ENCODE results near the gene MACROD1.
"Not testable (repeated sequence)": the region's sequence is repeated elsewhere in the genome, so short reads cannot be mapped to it uniquely, and the experiment has no call there.

Gene MACROD1

DNA sequence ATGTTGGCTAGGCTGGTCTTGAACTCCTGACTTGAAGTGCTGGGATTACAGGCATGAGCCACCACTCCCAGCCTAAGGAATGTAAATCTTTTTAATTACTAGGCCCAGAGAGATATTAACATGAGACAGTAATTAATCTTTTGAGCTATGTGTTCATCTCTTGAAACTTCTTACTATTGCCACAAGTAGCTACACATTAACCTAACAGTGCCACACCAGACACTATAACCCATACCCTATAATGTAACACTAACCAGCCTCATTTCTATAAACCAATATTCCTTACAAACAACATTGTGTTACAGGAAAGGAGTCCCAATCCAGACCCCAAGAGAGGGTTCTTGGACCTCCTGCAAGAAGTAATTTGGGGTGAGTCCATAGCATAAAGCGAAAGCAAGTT is 199.5 kb downstream of the MACROD1 start:
- no peak for DNase-seq (ENCODE audit: low spot score)
- FAIRE-seq, result no peak

DNA sequence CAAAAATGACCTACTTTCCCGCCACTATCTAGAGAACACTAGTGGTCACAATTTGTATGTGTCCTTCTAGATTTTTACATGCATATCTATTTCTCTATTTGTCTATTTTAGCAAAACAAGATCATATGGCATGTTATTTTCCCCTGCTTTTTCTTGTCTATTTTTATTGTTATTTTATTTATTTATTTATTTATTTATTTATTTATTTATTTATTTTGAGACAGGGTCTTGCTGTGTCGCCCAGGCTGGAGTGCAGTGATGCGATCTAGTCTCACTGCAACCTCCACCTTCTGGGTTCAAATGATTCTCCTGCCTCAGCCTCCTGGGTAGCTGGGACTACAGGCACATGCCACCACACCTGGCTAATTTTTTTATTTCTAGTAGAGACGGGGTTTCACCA is 202.0 kb downstream of the MACROD1 start:
- not testable (repeated sequence) for FAIRE-seq; DNase-seq (ENCODE audit: low spot score)

DNA sequence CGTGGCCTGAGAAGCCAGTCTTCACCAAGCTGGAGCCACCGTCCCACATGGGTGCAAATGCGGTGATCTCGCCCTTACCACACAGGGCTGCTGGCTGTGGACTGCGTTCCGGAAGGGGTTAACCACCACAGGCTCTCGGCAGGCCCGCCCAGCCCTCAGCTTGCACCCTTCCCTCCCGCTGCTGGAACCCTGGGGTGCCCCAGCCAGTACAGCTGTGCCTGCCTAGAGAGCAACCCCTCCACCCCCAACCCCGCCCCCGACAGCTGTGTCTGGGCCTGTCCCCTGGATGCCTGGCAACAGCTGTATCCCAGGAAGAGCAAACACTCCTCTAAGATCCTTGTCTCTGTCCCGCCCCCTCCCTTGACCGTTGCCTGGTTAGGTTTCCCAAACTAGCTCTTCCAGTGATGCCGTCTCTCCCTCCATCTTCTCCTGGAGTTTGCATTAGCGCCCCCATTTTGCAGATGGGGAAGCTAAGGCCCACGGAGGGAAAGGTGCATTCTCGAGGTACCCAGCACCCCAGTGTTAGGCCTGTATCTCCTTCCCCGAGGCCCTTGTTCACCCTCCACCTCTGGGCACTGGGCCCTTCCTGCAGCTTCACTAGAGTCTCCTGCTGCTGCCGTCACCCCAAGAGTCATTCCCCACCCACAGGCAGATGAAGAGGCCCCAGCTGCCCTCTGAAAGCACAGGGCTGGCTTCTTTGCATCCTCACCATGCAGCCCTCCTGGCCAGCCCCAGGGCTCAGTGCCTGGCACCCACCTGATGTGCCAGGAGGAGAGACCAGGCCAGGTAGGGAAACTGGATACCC is 204.1 kb downstream of the MACROD1 start:
- DNase-seq (ENCODE audit: low spot score), result no peak
- FAIRE-seq, result no peak

DNA sequence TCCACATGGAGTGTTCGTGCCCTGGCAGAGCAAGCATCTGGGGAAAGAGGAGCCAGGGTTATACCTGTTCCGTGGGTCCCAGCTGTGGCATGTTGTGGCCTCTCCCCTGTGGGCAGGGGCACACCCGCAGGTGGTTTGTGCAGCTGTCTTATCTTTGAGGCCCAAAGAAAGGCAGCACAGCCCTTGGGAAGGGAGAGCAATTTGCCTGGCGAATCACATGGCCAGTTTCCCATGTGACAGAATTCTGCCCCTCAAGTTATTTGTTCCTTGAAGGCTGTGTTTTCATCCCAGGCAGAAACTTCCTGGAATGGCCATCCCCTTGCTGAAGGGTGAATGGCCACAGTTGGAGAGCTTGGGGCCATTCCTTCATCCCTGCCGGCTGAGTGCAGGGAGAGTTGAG is 207.9 kb downstream of the MACROD1 start:
- DNase-seq (ENCODE audit: low spot score), result no peak
- no peak for FAIRE-seq

DNA sequence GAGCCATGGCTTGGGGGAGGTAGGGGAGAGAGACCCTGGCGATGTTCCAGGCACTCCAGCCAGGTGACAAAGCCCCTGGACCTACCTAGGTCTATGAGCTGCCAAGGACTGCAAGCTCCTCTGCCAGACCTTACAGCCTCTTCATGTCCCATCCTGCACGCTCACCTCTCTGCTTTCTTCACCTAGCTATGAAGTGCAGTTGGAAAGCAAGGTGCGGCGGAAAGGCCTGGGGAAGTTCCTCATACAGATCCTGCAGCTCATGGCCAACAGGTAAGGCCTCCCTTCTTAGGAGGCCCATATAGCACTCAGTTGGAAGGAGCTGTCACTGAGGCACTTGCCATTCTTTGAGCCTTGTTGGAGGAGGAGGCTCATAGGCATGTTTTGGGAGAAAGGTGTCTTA is 213.3 kb downstream of the MACROD1 start:
- FAIRE-seq (no peak), DNase-seq (ENCODE audit: low spot score) (no peak)

DNA sequence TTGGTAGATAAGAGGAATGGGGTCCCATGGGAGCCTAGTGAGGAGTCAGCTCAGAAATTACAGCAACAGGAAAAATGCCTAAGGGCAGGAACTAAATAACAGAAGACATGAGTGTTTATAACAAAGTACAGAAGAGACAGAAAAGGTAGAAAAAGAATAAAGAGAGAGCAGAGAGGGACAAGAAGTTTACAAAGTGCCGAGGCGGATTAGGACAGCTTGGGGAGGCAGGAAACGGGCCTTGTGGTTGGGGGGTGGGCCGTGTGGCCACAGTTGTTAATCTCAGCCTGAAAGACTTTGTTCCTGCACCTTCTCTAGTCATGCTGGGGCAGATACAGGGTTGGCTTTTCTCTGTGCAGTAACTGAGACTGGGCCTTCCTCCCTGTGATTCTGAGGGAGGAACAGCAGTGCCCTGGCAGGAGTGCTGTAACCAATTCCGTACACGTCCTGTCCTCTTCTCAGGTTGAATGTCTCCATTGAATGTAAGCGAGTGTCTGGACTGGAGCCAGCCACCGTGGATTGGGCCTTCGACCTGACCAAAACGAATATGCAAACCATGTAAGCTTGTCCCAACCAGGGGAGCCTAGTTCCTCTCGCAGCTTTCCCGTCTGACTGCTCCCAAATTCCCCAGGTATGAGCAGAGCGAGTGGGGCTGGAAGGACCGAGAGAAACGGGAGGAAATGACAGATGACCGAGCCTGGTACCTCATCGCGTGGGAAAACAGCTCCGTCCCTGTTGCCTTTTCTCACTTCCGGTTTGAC is 214.0 kb downstream of the MACROD1 start:
- DNase-seq (ENCODE audit: low spot score) (no peak), FAIRE-seq (no peak)

All from RCC 7860 (cell line).